ENCODE data around the gene VWA3B.

VWA3B gene

DNA sequence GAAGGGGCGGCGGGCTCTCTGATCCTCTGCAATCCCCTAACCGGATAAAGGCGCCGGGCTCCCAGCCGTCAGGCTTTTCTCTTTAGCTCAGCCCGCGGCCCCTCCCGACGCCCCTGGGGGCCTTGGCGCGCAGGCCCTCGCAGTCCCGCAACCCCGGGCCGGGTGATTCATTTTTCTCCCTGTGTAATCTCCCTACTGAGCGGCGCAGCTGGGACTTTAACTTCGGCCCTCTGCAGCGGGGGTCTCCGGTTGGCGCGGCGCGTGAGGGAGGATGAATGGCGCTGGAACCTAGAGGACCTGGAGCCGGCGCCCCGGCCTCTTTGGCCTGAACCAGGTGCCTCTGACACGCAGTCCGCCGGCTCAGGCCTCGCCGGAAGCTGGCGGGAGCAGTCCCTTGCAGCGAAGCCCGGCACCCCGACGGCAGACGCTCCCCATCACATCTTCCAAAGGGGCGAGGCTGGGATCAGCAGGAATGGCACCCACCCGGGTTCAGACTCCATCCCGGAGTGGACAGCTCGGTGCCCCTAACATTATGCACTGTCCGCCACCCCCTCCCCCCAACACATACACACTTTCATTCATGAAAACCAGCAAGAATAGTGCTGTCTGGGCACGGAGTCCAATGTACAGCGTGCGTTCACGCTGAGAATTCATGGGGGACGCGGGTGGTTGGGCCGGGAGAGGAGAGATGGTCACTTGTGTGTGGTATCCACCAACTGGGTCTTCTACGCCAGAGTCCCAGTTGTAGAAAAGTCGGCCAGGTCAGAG is 260.5 kb downstream of the VWA3B start:
- no peak for DNase-seq

DNA sequence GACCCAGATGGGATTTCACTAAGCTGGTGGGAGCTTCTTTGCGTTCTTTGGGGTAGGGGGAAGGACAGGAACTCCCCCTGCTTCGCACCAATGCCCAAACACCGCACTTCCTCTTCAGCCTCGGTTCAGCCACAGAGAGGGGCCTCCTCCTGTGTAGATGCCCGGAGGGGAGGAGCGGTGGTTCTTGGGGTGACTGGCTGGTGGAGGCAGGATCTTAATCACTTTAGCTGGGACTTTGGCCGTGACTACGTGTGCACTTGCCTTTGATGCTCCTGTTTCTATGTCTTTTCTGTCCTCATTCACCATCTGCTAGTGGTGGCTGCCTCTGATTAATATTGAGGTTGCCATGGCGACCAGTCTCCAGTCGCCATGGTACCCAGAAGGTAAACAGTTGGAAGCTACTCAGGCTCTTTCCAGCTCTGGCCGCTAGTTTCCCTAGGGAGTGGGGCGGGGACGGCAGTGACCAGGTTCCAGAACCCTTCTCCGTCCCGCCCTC is 261.1 kb downstream of the VWA3B start:
- DNase-seq = no peak

DNA sequence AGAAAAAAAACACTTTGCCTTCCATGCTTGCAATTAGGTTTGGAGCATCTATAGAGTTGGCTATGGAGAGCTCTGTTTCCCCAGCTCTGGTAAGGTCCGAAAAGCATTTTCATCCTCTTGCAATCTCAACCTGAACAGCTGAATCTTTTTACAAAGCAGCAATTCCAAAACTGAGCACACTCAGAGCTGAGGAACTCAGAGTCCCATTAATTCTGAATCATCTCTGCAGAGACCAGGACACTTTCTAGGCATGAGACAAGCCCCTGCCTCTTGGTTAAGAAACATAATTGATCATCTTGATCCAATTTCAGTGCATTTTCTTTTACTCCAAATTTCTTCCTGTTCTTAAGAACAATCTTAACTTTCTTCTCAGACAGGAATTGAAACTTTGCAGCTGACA is 263.4 kb downstream of the VWA3B start:
- DNase-seq = no peak

DNA sequence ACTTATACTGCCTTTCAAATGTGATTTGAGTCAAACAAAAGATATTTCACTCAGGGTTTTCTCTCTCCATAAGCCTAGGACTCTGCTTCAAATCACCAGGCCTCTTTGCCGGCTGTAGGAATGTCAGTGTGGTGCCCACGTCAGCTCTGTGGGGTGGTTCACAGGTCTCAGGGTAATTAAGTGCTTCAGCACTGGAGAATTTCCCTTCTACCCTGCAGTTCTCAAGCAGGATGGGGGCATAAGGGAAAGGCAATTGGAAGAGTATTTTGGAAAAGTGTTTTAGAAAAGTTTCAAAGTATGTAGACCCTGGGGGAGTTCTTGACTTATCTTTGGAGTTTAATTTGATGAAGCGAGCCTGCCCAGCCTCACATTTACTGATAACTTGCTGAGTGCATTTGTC is 268.9 kb downstream of the VWA3B start:
- DNase-seq = no peak

- no peak for DNase-seq
Measured at GRCh38 chr2:98356729-98357128, 269.8 kb downstream of the VWA3B start.

GRCh38 chr2:98357849-98358248 is 270.9 kb downstream of the VWA3B start:
- DNase-seq = no peak

DNA sequence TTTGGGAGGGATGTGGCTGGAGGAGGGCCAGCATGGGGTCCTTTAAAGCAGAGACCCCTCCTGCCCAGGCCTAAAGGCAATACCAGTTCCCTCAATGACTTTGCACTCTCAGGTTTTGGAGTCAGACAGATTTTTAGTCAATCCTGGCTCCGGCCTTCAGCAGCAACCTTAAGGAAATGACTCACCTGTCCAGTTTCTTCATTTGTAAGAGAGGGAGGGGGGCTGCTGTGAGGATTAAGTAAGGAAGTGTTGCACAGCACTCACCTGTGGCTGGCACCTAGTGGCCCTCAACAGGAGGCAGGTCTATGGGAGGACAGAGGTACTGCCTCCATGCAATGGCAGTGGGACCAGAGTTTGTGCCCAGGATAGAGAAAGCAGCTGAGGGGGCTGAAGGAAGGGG is 273.0 kb downstream of the VWA3B start:
- no peak for DNase-seq
